NCI-H1417 (cell line): ENCODE data around the gene PHOX2A.
"Not testable (repeated sequence)": the region's sequence is repeated elsewhere in the genome, so short reads cannot be mapped to it uniquely, and the experiment has no call there.

ENCODE experiments used
- DNase-seq, 3 experiments: peaks; one replicate each; lab custom pipeline; 2025; lab: John Stamatoyannopoulos, UW

PHOX2A gene

DNA sequence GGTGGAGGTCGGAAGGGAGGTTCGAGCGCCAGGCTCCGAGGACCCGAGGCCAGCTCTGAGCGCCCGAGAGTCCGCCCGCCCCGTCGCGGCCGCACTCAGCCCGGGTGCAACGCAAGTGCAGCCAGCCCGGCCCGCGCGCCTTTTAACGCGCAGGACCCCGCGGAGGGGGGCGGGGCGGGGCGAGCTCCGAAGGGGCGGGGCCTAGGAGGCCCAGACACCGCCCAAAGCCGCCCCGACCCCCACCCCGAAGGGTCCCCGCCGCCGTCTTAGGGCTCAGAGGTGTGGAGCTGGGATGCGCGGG, at the start of gene PHOX2A:
Gene PHOX2A (minus strand): TSS at position 117 of the 301 bp plus-strand sequence. CDS start 172 bp downstream, outside the sequence.
- no peak for DNase-seq

DNA sequence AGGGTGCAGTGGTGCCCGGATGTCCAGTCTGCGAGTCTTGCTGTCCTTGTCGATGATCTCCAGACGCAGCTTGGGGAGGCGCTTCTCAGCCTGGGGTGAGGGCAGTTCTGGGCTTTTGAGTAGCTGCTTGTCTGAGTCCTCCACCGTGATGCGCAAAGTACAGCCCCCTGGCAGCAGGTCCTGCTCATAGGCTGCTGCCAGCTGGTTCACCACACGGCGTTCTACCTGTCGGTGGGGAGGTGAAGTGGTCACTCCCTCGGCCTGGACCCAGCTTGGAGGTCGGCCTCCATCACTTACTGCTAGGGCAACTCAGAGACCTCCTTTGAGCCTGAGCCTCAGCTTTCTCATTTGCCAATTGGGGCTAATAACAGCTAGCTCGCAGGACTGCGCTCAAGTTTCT, 49.4 kb upstream of the PHOX2A start:
- DNase-seq, result no peak

DNA sequence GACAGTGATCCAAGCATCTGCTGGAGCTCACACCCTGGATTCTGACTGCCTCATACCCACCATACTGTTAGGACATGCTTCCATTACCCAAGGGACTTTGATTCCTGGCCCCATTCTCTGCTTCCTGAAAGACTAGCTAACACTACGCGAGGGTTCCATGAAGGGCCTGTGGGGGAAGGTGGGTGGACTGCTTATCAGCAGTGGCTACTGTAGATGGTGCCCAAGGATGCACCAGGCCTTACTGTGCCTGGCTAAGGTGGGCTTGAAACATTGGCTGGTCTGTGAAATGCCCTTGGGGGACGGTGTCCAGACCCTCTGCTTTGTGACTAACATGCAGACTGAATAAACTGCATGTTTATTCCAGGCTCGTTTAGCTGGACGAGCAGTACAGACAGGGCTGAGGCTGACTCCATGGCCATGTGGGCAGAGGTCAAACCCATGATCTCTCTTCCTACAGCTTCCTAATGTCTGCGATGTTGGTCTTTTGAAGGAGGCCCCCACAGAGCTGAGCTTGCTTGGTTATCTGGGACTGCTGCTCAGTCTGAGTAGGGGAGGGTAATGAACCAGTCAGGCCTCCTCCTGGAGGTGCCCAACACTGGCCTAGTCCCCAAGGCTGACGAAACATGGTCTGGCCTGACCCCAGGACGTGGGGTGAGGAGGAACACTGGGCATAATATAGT, 48.3 kb upstream of the PHOX2A start:
- DNase-seq, result no peak

DNA sequence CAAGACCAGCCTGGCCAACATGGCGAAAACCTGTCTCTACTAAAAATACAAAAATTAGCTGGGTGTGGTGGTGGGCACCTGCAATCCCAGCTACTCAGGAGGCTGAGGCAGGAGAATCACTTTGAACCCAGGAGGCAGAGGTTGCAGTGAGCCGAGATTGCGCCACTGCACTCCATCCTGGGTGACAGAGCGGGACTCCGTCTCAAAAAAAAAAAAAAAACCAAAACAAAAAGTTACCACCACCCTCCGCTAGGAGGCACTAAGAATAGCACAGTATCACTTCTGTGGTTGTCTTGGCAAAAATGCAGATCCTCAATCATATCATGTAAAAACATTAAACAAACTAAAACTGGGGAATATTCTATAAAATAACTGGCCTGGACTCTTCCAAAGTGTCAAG, 46.8 kb upstream of the PHOX2A start:
- peak in 1 of 3 experiments; percentile 18 for DNase-seq

DNA sequence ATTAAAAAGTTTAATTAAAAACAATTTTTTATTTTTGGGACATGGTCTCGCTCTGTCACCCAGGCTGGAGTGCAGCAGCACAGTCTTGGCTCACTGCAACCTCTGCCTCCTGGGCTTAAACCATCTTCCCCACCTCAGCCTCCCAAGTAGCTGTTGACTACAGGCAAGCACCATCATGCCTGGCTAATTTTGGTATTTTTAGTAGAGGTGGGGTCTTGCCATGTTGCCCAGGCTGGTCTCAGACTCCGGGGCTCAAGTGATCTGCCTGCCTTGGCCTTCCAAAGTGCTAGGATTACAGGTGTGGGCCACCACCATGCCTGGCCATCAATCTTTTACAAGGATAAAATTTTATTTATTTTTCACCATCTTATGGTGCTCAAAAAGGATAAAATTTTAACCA, 43.3 kb upstream of the PHOX2A start:
- DNase-seq, result no peak

DNA sequence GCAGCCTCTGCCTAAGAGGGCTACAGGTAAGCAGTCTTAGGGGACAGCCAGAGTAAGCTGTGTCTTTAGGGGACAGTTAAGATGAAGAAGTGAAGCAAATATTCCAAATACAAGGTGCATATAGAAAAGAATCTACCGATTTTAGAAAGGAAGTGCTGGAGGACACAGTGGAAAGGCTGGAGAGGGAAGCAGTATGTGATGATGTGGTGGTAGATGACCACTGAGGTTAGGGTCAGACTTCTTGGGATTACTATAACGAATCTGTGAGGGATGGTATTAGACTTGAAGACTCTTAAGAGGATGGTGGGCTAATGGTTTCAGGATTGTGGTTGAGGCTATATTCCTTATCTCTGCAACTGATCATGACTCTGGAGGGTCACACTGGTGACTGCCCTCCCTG, 40.0 kb upstream of the PHOX2A start:
- no peak for DNase-seq

DNA sequence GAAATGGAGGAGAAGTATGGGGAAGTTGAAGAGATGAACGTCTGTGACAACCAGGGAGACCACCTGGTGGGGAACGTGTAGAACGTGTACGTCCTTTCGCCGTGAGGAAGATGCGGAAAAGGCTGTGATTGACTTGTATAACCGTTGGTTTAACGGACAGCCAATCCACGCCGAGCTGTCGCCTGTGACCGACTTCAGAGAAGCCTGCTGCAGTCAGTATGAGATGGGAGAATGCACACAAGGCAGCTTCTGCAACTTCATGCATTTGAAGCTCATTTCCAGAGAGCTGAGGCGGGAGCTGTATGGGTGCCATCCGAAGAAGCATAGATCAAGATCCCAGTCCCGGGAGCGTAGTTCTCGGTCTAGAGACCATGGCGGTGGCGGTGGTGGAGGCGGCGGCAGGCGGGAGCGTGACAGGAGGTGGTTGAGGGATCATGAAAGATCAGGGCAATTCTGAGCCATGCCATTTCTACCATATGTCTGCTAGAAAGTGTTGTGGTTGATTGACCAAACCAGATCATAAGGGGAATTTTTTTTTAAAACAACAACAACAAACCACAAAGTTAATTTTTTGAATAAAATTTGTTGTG, 36.8 kb upstream of the PHOX2A start:
- no peak for DNase-seq

DNA sequence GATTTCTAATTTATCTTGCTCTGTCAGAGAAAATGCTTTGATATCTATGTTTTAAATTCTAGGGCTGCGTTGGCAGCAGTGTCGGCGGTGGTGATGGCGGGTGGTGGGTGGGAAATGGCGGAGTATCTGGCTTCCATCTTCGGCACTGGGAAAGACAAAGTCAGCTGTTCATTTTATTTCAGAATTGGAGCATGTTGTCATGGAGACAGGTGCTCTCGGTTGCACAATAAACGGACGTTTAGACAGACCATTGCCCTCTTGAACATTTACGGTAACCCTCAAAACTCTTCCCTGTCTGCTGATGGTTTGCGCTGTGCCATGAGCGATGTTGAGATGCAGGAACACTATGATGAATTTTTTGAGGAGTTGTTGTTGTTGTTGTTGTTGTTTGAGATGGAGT, 36.1 kb upstream of the PHOX2A start:
- no peak for DNase-seq

DNA sequence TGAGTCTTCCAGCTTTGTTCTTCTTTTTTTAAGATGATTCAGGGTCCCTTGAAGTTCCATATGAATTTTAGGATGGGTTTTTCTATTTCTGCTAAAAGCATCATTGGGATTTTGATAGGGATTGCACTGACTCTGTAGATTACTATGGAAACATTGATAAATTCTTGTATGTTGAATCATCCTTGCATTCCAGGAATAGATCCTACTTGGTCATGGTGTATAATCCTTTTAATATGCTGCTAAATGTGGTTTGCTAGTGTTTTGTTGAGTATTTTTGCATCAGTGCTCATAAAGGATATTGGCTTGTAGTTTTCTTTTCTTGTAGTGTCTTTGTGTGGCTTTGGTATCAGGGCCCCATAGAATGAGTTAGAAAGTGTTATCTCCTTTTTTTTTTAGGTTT, 34.9 kb upstream of the PHOX2A start:
- DNase-seq, result no peak

DNA sequence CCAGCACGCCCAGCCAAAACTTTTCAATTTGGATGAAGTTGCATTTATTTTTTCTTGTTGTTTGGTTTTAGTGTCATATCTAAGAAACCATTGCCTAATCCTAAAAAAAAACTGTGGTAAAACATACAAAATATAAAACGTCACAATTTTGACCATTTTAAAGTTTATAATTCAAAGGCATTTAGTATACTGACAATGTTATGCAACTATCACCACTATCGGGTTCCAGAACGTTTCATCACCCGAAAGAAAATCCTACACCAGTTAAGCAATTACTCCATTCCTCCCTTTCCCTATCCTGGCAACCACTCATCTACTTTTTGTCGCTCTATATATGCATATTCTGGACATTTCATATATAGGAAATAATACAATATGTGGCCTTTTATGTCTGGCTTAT, 30.5 kb upstream of the PHOX2A start:
- DNase-seq, result no peak

DNA sequence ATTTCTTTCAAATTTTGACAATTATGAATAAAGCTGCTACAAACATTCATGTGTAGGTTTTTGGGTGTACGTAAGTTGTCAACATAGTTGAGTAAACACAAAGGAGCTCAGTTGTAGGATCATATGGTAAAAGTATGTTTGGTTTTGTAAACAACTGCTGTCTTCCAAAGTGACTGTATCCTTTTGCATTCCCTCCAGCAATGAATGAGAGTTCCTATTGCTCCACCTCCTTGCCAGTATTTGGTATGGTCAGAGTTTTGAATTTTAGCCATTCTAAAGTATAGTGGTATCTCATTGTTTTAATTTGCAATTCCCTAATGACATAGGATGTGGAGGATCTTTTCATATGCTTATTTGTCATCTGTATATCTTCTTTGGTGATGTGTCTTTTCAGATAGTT, 28.0 kb upstream of the PHOX2A start:
- DNase-seq, result no peak

DNA sequence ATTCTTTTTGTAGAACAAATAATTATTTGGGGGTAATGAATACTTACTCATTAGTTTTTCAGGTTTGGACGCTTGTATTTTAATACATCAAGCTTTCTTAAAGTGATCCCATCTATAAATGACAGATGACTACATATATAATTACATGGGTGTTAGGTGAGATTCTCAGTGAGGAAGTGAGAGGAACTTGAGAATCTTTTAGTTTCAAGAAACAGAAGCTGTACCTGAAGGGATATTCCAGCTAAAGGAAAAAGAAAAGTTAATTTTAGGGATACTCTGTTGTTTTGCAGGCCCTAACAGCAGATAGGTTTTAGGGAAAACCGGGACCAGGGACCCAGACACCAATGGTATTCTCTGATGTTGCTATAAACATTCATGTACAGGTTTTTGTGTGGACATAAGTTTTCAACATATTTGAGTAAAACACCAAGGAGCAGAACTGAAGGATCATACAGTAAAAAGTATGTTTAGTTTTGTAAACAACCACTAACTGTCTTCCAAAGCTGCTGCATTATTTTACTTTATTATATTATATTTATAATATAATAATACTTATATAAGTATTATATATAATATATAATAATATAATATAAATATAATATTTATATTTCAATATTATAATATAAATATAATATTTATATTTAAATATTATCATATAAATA, 24.1 kb upstream of the PHOX2A start:
- peak in 1 of 3 experiments; percentile 43 for DNase-seq

DNA sequence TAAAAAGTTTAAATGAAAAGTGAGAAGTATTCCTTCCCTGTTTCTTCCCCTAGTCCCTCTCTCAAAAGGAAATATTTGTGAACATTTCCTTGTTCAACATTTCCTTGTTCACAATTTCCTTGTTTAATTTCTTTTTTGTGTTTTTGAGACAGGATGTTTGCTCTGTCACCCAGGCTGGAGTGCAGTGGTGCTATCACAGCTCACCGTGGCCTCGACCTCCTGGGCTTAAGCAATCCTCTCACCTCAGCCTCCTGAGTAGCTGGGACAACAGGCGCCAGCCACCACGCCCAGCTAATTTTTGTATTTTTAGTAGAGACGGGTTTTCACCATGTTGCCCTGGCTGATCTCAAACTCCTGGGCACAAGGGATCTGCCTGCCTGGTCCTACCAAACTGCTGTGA, 23.0 kb upstream of the PHOX2A start:
- not testable (repeated sequence) for DNase-seq

DNA sequence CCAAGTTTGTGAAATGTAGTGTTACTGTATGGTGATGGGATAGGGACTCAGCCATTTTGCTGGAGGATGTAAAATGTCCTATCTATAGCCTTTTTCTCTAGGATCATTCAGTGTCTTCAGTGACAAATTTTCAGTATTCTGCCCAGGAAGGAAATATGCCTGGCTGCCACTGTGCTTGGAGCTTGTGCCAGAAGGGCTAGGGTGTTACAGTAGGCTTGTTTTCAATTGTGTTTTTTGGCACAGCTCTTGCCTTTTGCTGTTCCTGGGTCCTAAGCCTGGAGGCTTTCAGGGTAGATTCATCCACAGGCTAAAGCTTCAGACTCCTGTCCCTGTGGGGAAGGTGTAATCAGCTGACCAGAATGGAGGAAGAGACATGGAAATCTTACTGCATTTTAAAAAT, 22.0 kb upstream of the PHOX2A start:
- no peak for DNase-seq

DNA sequence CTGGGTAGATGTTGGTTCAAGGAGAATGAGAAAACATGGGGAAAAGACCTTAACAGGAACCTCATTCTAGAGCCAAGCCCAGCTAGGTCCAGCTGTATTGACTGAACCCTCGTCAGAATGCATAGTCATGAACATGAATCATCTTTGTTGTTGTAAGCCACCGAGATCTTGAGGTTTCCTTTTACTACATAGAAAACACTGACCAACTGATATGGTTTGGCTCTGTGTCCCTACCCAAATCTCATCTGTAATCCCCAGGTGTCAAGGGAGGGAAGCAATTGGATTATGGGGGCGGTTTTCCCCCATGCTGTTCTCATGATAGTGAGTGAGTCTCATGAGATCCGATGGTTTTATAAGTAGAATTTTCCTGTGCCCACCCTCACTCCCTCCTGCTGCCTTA, 19.4 kb upstream of the PHOX2A start:
- no peak for DNase-seq

DNA sequence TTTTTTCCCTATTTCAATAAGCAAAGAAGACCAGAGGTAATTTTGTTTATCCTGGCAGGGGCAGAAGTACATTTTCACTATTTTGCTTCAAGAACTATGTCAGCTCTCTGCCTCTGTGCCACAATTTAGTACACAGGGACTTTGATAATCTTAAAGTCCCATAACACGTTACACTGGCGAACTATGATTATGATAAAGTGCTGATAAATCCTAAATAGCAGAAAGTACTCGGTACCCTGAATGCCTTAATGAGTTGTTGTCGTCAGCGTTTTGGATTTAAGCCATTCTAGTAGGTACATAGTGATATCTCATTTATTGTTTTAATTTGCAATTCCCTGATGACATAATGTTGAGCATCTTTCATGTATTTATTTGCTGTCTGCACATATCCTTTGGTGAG, 16.6 kb upstream of the PHOX2A start:
- DNase-seq, result no peak

DNA sequence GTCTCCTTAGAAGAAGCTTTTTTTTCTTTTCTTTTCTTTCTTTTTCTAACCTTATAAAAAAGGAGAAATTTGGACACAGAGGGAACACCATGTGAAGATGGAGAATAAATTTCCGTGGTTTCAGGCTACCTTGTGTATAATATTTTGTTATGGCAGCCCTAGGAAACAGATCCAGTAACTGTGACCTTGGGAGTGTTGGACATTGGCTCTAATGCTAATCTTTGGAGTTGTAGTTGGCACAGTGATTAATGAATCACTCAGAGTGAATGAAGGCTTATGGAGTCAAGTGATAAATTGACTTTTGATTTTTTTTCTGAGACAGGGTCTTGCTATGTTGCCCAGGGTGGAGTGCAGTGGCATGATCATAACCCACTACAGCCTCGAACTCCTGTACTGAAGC, 15.5 kb upstream of the PHOX2A start:
- DNase-seq, result no peak

DNA sequence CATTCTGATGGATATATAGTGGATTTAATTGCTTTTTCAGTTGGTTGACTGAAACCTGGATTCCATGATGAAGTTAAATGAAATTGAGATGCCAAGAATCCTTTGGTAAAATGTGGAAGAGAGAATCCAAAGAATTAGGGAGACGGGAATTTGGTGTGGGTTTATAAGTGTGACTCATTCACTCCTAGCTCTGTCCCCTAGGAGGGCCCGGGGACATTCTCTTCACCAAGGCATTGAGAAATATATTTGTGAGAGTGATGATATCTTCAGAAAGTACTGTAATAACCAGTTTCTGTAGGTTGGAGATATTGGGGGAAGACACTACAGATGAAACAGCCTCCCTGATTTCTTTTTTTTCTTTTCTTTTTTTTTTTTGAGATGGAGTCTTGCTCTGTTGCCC, 13.6 kb upstream of the PHOX2A start:
- no peak for DNase-seq

DNA sequence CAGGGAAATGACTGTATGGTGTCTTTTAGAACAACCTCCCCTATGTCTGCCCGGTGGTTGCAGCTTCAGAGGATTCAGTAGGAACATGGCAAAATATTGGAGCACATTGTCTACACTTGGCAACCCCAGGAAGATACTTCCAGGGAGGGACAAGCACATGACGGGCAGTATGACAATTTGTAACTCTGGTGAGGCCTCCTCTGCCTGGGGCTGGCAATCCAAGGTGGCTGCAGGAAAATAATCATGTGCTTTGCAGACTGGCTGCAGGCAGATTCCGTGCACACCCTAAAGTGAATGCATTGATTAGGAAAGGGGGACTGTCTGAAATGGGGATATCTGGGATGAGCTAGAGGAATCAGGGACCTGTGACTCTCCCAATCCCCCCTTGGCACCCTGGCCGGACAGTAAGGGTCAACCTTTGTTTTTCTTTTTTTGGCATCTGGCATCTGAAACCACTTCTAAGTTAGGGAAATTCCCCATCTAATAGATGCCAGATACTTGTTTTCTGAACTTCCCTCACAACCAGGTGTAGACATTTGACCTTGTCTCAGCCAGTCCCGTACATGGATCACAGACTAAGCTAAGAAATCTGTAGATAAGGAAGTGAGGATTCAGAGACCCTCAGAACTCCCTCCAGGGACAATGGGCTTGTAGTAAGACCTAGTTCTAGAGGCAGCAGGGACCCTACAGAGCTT, 10.5 kb upstream of the PHOX2A start:
- no peak for DNase-seq

DNA sequence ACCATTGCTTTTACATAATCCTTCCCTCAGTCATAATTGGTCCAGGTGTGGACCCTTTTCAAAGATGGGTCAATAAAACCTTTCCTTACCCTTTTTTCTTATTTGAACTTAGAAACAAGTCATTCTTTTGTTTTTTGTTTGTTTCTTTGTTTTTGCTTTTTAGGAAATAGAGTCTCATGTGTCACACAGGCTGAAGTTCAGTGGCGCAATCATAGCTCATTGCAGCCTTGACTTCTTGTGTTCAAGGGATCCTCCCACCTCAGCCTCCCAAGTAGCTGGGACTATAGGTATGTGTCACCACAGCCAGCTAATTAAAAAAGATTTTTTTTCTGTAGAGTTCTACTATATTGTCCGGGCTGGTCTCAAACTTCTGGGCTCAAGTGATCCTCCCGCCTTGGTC, 9.4 kb upstream of the PHOX2A start:
- DNase-seq, result no peak

DNA sequence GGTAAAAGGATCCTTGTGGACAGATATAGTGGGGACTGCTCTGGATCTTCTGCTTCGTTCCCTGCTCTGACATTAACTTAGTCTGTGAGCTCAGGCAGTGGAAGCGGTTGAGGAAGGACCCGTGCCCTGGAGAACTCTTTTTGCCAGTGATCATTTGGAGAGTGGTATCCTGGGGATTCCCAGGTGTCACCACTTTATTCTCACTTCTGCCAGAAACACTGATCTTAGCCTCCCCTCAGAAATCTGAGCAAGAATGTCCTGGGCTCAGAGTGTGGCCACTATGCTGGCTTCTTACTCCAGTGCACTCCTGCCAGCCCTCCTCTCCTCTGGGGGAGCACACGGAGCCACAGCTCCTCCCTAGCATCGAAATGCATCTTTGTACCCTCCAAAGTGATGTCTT, 7.6 kb upstream of the PHOX2A start:
- DNase-seq, result no peak

DNA sequence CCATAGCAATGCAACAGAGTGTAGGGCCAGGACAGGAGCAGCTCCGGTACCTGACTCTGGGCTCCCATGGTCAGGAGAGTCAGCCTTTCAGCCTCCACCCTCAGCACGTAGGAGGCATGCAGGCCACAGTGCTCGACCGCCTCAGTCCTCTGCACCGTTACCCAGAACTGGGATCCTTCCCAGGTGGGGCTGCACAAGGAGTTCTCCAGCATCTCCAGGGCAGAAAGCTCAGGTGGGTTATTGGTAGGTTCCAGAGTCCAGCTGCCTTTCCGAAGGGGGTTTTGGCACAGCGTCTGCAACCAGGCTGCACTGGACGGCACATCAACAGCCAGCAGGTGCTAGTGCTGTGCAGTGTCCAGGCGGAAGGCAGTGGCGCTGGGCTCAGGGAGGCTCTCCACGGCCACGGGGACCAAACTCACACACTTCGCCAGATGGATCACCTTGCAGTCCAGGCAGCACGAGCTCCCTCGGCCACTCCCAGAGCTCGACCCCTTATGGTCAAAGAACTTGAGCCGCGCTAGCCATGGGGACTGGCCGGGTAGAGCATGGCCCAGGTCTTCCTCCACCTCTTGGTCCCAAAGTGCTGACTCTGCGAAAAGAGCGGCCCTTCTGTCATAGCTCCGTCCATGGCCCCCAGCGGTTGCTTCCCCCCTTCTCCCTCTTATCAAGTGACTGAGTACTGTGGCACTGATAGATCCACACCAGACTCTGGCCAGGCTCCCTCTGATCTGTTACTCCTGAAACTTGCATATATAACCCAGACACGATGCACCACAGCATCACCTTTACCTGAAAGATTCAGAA, 6.9 kb upstream of the PHOX2A start:
- DNase-seq, result no peak
